ENCODE measurements around the gene SIRT2. TPM values are rescaled to one million over a fixed set of nuclear protein-coding genes. Genes with fewer than 3 reads are reported as not detected.
"Not testable (repeated sequence)": the region's sequence is repeated elsewhere in the genome, so short reads cannot be mapped to it uniquely, and the experiment has no call there.

The SIRT2 gene
- total RNA-seq, 1 experiment from 2014 or later: 51.7 TPM

DNA sequence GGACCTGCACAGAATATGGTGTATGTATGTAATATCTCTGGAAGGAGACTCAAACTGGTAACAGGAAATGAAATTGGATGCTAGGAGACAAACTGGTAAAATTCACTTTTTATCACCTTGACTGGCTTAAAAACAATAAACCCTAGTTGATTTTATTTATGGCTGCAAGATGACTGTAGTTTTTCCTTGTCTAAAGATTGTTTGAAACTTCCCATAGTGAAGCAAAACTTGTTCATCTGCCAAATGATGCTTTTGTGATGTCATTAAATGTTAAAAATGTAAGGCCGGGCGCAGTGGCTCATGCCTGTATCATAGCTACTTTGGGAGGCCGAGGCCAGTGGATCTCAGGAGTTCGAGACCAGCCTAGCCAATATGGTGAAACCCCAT is 65.3 kb downstream of the SIRT2 start:
- peaks cover 34% of the 10 kb centered on the region for H3K4me1 Mint-ChIP-seq (ENCODE audit: low read depth, unreplicated experiment)
- BruUV-seq (replicated peaks): no TSS peak
- H3K36me3 Mint-ChIP-seq (ENCODE audit: insufficient read depth, unreplicated experiment): peaks cover 99% of the 10 kb centered on the region
- no peaks in the 10 kb centered on the region for H3K27me3 Mint-ChIP-seq (ENCODE audit: unreplicated experiment)
- H3K27ac Mint-ChIP-seq (ENCODE audit: unreplicated experiment): no peak overlapping the region
- intact Hi-C loops (cut with micrococcal nuclease; ENCODE audit: unreplicated experiment): loop anchor here (5.0 kb wide), 3 partner anchors 72 to 177 kb away; no protein-coding TSS in a partner anchor
- CTCF ChIA-PET: no interaction called here
- H3K4me3 Mint-ChIP-seq (ENCODE audit: low read depth, unreplicated experiment): no peak overlapping the region
- TF ChIP-seq, protein P1, sequence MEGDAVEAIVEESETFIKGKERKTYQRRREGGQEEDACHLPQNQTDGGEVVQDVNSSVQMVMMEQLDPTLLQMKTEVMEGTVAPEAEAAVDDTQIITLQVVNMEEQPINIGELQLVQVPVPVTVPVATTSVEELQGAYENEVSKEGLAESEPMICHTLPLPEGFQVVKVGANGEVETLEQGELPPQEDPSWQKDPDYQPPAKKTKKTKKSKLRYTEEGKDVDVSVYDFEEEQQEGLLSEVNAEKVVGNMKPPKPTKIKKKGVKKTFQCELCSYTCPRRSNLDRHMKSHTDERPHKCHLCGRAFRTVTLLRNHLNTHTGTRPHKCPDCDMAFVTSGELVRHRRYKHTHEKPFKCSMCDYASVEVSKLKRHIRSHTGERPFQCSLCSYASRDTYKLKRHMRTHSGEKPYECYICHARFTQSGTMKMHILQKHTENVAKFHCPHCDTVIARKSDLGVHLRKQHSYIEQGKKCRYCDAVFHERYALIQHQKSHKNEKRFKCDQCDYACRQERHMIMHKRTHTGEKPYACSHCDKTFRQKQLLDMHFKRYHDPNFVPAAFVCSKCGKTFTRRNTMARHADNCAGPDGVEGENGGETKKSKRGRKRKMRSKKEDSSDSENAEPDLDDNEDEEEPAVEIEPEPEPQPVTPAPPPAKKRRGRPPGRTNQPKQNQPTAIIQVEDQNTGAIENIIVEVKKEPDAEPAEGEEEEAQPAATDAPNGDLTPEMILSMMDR (IDR thresholded peaks at IDR 0.05; ENCODE audit: unreplicated experiment): no peak
- H3K9me3 Mint-ChIP-seq (ENCODE audit: low read depth, unreplicated experiment): no peaks in the 10 kb centered on the region
- DNase-seq: no peak

DNA sequence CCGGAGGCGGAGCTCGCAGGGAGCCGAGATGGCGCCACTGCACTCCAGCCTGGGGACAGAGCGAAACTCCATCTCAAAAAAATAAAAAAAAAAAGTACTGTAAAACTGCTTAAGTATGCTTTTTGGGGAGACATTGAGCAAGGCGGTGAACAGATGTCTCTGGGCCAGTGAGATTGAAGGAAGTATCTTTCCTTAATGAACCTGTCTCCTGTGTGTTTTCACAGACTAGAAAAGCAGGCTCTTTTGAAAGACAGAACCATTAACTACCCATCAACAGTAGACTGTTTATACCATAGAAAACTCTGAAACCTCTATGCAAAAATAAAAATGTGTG is 66.4 kb downstream of the SIRT2 start:
- Mint-ChIP-seq H3K27ac (ENCODE audit: unreplicated experiment) (peak overlapping the region; percentile 96), H3K27me3 (ENCODE audit: unreplicated experiment) (no peaks in the 10 kb centered on the region), H3K9me3 (ENCODE audit: low read depth, unreplicated experiment) (no peaks in the 10 kb centered on the region), H3K4me1 (ENCODE audit: low read depth, unreplicated experiment) (peaks cover 26% of the 10 kb centered on the region), H3K4me3 (ENCODE audit: low read depth, unreplicated experiment) (no peak overlapping the region), H3K36me3 (ENCODE audit: insufficient read depth, unreplicated experiment) (peaks cover 97% of the 10 kb centered on the region)
- TF ChIP-seq, protein P1 (IDR thresholded peaks at IDR 0.05; ENCODE audit: unreplicated experiment): no peak
- CTCF ChIA-PET: no interaction called here
- DNase-seq: no peak
- intact Hi-C loops (cut with micrococcal nuclease; ENCODE audit: unreplicated experiment): loop anchor here (5.0 kb wide), 3 partner anchors 71 to 176 kb away; no protein-coding TSS in a partner anchor
- no TSS peak for BruUV-seq (replicated peaks)

DNA sequence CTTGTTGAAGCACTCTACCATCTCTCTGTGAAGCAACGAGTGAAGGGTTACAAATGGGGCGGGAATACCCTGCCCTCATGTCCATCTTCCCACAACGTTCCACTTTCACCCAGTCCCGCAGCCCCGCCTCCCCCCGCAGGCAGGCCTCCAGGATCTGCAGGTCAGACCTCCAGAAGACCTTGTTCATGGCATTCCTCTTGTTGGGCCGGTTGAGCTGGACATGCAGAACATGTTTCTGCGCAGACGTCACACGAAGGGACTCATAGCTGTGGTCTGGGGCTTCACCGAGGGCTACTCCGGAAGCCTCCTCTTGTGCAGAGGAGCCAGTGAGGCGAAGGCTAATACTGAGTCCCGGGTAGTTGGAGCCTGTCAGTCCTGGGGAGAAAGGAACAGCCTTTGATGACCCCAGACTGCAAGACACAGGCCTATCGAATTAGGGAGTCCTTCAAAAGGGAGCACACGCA is 68.2 kb downstream of the SIRT2 start:
- Mint-ChIP-seq H3K27me3 (ENCODE audit: unreplicated experiment) (no peaks in the 10 kb centered on the region), H3K36me3 (ENCODE audit: insufficient read depth, unreplicated experiment) (peaks cover 90% of the 10 kb centered on the region), H3K4me3 (ENCODE audit: low read depth, unreplicated experiment) (peak overlapping the region; percentile 84), H3K9me3 (ENCODE audit: low read depth, unreplicated experiment) (no peaks in the 10 kb centered on the region), H3K27ac (ENCODE audit: unreplicated experiment) (peak overlapping the region; percentile 96), H3K4me1 (ENCODE audit: low read depth, unreplicated experiment) (peaks cover 26% of the 10 kb centered on the region)
- DNase-seq: peak; percentile 93
- intact Hi-C loops (cut with micrococcal nuclease; ENCODE audit: unreplicated experiment): loop anchor here (5.0 kb wide), 3 partner anchors 69 to 174 kb away; no protein-coding TSS in a partner anchor
- BruUV-seq (replicated peaks): TSS peak; percentile 57
- CTCF ChIA-PET: interaction anchor here (0.7 to 1.9 kb wide), 5 partner anchors 9 to 109 kb away, joined by 3 to 7 read pairs (median 4); partner anchors contain the start of genes MRPS12 and SARS2
- TF ChIP-seq, protein P1 (IDR thresholded peaks at IDR 0.05; ENCODE audit: unreplicated experiment): no peak

DNA sequence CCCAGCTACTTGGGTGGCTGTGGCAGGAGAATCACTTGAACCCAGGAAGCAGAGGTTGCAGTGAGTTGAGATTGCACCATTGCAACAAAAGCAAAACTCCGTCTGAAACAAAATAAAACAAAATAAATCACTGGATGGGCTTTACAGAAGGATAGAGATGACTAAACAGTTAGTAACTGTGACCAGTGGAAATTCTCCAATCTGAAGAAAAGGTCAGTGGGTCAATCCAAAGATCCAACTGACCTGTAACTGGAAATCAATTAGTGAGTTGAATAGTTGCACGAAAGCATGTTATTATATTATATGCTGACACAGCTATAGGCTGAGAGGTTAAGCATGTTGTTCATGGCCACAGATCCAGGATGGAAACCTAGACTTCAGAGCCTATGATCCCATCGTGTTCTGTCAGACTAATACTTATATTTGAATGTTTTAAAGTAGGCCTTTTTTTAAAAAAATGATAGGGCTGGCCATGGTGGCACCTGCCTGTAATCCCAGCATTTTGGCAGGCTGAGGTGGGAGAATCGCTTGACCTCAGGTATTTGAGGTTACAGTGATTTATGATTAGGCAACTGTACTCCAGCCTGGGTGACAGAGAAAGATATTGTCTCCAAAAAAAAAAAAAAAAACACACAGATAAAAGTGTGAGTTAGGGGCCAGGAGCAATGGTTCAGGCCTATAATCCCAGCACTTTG is 69.2 kb downstream of the SIRT2 start:
- BruUV-seq (replicated peaks): no TSS peak
- CTCF ChIA-PET: interaction anchor here (0.7 kb wide), 1 partner anchor 105 kb away, joined by 4 read pairs; no protein-coding TSS in a partner anchor
- Mint-ChIP-seq H3K27me3 (ENCODE audit: unreplicated experiment) (no peaks in the 10 kb centered on the region), H3K4me1 (ENCODE audit: low read depth, unreplicated experiment) (peaks cover 26% of the 10 kb centered on the region), H3K4me3 (ENCODE audit: low read depth, unreplicated experiment) (peak overlapping the region; percentile 84), H3K36me3 (ENCODE audit: insufficient read depth, unreplicated experiment) (peaks cover 80% of the 10 kb centered on the region), H3K9me3 (ENCODE audit: low read depth, unreplicated experiment) (no peaks in the 10 kb centered on the region), H3K27ac (ENCODE audit: unreplicated experiment) (peak overlapping the region; percentile 96)
- no peak for DNase-seq
- intact Hi-C loops (cut with micrococcal nuclease; ENCODE audit: unreplicated experiment): loop anchor here (5.0 kb wide), 3 partner anchors 68 to 173 kb away; no protein-coding TSS in a partner anchor
- TF ChIP-seq, protein P1 (IDR thresholded peaks at IDR 0.05; ENCODE audit: unreplicated experiment): no peak

DNA sequence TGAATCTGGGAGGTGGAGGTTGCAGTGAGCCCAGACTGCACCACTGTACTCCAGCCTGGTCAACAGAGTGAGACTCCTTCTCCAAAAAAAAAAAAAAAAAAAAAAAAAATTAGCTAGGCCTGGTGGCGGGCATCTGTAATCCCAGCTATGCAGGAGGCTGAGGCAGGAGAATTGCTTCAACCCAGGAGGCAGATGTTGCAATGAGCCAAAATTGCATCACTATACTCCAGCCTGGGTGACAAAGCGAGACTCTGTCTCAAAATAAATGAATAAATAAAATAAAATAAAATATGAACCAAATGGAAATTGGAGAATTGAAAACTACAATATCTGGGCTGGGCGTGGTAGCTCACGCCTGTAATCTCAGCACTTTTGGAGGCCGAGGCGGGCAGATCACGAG is 70.2 kb downstream of the SIRT2 start:
- H3K4me3 Mint-ChIP-seq (ENCODE audit: low read depth, unreplicated experiment); intact Hi-C loops (cut with micrococcal nuclease; ENCODE audit: unreplicated experiment); DNase-seq; H3K9me3 Mint-ChIP-seq (ENCODE audit: low read depth, unreplicated experiment); BruUV-seq (replicated peaks); H3K27me3 Mint-ChIP-seq (ENCODE audit: unreplicated experiment); H3K27ac Mint-ChIP-seq (ENCODE audit: unreplicated experiment): not testable (repeated sequence)
- CTCF ChIA-PET: interaction anchor here (0.6 to 0.7 kb wide), 5 partner anchors 35 to 561 kb away, joined by 3 to 6 read pairs (median 4); no protein-coding TSS in a partner anchor
- Mint-ChIP-seq H3K36me3 (ENCODE audit: insufficient read depth, unreplicated experiment) (peaks cover 77% of the 10 kb centered on the region), H3K4me1 (ENCODE audit: low read depth, unreplicated experiment) (peaks cover 26% of the 10 kb centered on the region)
